Measurements from ENCODE around the gene MARCHF9. TPM values are rescaled to one million over a fixed set of nuclear protein-coding genes. Genes with fewer than 3 reads are reported as not detected.
A peak's percentile ranks its signal among the peaks of the same experiment; 100 is the strongest.

The MARCHF9 gene
- total RNA-seq, 1 donor from 2014 or later: 8.1 TPM

DNA sequence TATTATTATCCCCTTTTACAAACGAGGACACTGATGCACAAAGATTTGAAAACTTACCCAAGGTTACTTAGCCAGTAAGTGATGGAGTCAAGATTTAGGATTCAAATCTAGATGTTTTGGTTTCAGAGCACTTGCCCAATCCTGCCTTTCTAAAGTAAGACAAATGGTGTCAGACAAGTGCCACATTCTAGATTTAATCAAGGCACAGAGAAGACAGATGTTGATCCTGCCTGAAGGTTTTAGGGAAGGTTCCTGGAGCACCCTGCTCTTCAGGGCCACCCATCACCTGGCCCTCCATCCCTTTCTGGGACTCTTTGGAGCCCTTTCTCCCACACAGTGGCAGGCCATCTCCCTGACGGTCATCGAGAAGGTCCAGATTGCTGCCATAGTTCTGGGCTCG lies 2.9 kb downstream of the MARCHF9 start:
- Mint-ChIP-seq H3K9me3 (peaks cover 3% of the 10 kb centered on the region), H3K4me1 (peaks cover 31% of the 10 kb centered on the region), H3K27me3 (ENCODE audit: insufficient read depth, low read depth) (peaks cover 35% of the 10 kb centered on the region), H3K27ac (no peak overlapping the region), H3K36me3 (peaks cover 11% of the 10 kb centered on the region), H3K4me3 (peak overlapping the region; percentile 27)
- no peak for DNase-seq (ENCODE audit: low spot score)
- Histone ChIP-seq H4K20me1 (ENCODE audit: low read depth) (peaks cover 67% of the 10 kb centered on the region), H3K27ac (no peak overlapping the region), H3K4me2 (no peak overlapping the region), H3F3A (ENCODE audit: low read depth) (peaks cover 36% of the 10 kb centered on the region), H3K27me3 (peaks cover 40% of the 10 kb centered on the region), H3K36me3 (no peaks in the 10 kb centered on the region), H2AFZ (replicated peaks) (no peak overlapping the region), H3K4me3 (no peak overlapping the region), H3K4me1 (peaks cover 24% of the 10 kb centered on the region), H3K79me2 (ENCODE audit: low read depth) (no peaks in the 10 kb centered on the region), H3K9ac (no peak overlapping the region), H3K9me3 (ENCODE audit: low read depth) (no peaks in the 10 kb centered on the region)
- TF ChIP-seq, protein P1, sequence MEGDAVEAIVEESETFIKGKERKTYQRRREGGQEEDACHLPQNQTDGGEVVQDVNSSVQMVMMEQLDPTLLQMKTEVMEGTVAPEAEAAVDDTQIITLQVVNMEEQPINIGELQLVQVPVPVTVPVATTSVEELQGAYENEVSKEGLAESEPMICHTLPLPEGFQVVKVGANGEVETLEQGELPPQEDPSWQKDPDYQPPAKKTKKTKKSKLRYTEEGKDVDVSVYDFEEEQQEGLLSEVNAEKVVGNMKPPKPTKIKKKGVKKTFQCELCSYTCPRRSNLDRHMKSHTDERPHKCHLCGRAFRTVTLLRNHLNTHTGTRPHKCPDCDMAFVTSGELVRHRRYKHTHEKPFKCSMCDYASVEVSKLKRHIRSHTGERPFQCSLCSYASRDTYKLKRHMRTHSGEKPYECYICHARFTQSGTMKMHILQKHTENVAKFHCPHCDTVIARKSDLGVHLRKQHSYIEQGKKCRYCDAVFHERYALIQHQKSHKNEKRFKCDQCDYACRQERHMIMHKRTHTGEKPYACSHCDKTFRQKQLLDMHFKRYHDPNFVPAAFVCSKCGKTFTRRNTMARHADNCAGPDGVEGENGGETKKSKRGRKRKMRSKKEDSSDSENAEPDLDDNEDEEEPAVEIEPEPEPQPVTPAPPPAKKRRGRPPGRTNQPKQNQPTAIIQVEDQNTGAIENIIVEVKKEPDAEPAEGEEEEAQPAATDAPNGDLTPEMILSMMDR (IDR thresholded peaks at IDR 0.05): no peak
- TF ChIP-seq EZH2 (IDR thresholded peaks at IDR 0.05): no peak
- no peak for TF ChIP-seq EZH2phosphoT487 (IDR thresholded peaks at IDR 0.05)

DNA sequence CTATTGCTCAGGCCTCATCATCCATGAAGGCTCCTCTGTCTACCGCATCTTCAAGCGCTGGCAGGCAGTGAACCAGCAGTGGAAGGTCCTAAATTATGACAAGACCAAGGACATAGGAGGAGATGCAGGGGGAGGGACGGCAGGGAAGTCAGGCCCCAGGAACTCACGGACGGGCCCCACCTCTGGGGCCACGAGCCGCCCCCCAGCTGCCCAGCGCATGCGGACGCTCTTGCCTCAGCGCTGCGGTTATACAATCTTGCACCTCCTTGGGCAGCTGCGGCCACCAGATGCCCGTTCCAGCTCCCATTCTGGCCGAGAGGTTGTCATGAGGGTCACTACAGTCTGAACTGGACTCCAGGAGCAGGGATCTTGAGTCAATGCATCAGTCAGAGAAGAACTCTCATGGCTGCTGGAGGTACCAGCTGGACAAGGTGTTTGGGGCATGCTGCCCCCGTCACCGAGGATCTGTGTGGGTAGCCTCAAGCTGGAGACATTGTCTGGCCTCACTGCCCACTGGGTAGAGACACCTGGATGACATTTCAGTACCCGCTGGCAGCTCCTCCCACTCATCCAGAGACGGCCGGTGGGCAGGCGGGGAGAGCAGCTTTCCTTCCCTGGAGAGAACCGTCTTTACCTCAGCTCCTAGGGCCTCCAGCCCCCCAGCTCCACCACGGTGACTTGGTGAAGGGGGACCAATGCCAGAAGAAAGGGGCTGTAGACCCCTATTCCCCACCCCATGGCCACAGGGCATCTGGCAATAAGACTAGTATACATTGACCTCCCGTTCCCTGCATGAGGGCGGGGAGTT lies 3.9 kb downstream of the MARCHF9 start:
- H4K20me1 ChIP-seq (ENCODE audit: low read depth): peaks cover 67% of the 10 kb centered on the region
- H3K27me3 ChIP-seq: peaks cover 50% of the 10 kb centered on the region
- Mint-ChIP-seq H3K36me3 (peaks cover 13% of the 10 kb centered on the region), H3K27ac (no peak overlapping the region), H3K4me1 (peaks cover 21% of the 10 kb centered on the region), H3K4me3 (peak overlapping the region; percentile 25), H3K9me3 (peaks cover 3% of the 10 kb centered on the region), H3K27me3 (ENCODE audit: insufficient read depth, low read depth) (peaks cover 39% of the 10 kb centered on the region)
- H3K4me2 ChIP-seq: no peak overlapping the region
- no peak overlapping the region for H3K9ac ChIP-seq
- H3K79me2 ChIP-seq (ENCODE audit: low read depth): no peaks in the 10 kb centered on the region
- H3K9me3 ChIP-seq (ENCODE audit: low read depth): no peaks in the 10 kb centered on the region
- no peak overlapping the region for H2AFZ ChIP-seq (replicated peaks)
- H3K27ac ChIP-seq: no peak overlapping the region
- H3K4me3 ChIP-seq: no peak overlapping the region
- H3K4me1 ChIP-seq: peaks cover 16% of the 10 kb centered on the region
- no peaks in the 10 kb centered on the region for H3K36me3 ChIP-seq
- no peak for TF ChIP-seq EZH2 (IDR thresholded peaks at IDR 0.05)
- TF ChIP-seq EZH2phosphoT487 (IDR thresholded peaks at IDR 0.05): no peak
- TF ChIP-seq, protein P1 (IDR thresholded peaks at IDR 0.05): no peak
- DNase-seq (ENCODE audit: low spot score): no peak
- peaks cover 30% of the 10 kb centered on the region for H3F3A ChIP-seq (ENCODE audit: low read depth)

DNA sequence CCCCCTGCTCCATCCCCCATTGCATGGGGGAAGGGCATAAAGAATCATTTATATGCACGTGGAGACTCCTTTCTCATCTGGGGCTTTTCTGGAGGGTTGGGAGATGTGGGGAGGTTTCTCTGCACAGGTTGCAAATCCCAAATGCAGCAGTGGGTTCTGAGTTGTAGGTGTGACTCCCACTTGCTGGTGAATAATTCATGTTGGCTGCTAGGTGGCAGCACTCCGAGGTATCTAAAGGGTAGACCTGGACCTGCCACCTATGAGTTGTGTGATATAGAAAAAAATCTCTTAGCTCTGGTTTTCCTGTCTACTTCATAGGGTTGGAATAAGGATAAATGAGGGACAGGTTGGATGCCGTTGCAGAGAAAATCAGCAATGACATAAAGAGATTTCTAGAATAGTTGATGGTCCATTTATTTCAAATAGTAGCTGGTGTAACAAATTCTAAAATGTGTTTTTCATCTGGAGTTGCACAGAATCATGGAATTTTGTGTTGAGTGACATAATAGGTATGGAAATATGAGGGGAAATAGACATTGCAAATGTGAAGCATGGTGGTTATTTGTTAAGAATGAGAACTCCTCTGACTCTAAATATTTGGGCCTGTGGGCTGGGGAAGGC lies 4.6 kb downstream of the MARCHF9 start:
- H3K4me3 ChIP-seq: no peak overlapping the region
- Mint-ChIP-seq H3K27ac (no peak overlapping the region), H3K9me3 (peaks cover 4% of the 10 kb centered on the region), H3K36me3 (peaks cover 14% of the 10 kb centered on the region), H3K27me3 (ENCODE audit: insufficient read depth, low read depth) (peaks cover 41% of the 10 kb centered on the region), H3K4me3 (peak overlapping the region; percentile 20), H3K4me1 (peaks cover 17% of the 10 kb centered on the region)
- TF ChIP-seq, protein P1 (IDR thresholded peaks at IDR 0.05): peak; percentile 55
- no peak for TF ChIP-seq EZH2 (IDR thresholded peaks at IDR 0.05)
- H3K4me1 ChIP-seq: peaks cover 9% of the 10 kb centered on the region
- no peak overlapping the region for H3K9ac ChIP-seq
- H3K9me3 ChIP-seq (ENCODE audit: low read depth): no peaks in the 10 kb centered on the region
- H3K36me3 ChIP-seq: no peaks in the 10 kb centered on the region
- H2AFZ ChIP-seq (replicated peaks): no peak overlapping the region
- no peak for DNase-seq (ENCODE audit: low spot score)
- no peaks in the 10 kb centered on the region for H3K79me2 ChIP-seq (ENCODE audit: low read depth)
- H3F3A ChIP-seq (ENCODE audit: low read depth): peaks cover 22% of the 10 kb centered on the region
- peaks cover 54% of the 10 kb centered on the region for H3K27me3 ChIP-seq
- no peak overlapping the region for H3K27ac ChIP-seq
- no peak overlapping the region for H3K4me2 ChIP-seq
- H4K20me1 ChIP-seq (ENCODE audit: low read depth): peaks cover 67% of the 10 kb centered on the region
